Mesenteric fat pad (tissue), 1 donor: ENCODE results near the gene BICD2. TPM values are rescaled to one million over a fixed set of nuclear protein-coding genes. Genes with fewer than 3 reads are reported as not detected.
A peak's percentile ranks its signal among the peaks of the same experiment; 100 is the strongest.

Source experiments
- DNase-seq: peaks from one replicate; pipeline ENCODE4 v3.0.0-alpha.2; 2020; ENCODE audit warnings: low spot score
- total RNA-seq: library from RNA; stranded (reverse); fragmentation: NEBNext Ultra II Directional; extraction: Animal tissue kit (Norgen Biotek cat#: 25700); gene quantifications from one replicate; pipeline ENCODE4 v1.2.1, GENCODE V29; 2021
- donor health status: DM: yes; HTN: yes; CAD: no.

Gene BICD2
- total RNA-seq, 1 donor from 2014 or later: 34.8 TPM

- DNase-seq: peak; percentile 81
Measured at GRCh38 chr9:92728831-92729734, 35.5 kb downstream of the BICD2 start.

- peak; percentile 83 for DNase-seq
Measured at GRCh38 chr9:92727716-92728700, 36.6 kb downstream of the BICD2 start.

- no peak for DNase-seq
Measured at GRCh38 chr9:92726971-92727715, 37.5 kb downstream of the BICD2 start.

GRCh38 chr9:92726348-92726747 is 38.3 kb downstream of the BICD2 start:
- DNase-seq: no peak

- no peak for DNase-seq
Measured at GRCh38 chr9:92725766-92726165, 38.9 kb downstream of the BICD2 start.

GRCh38 chr9:92725266-92725545 is 39.4 kb downstream of the BICD2 start:
- DNase-seq: peak; percentile 87

- DNase-seq: peak; percentile 55
Measured at GRCh38 chr9:92724528-92725265, 39.9 kb downstream of the BICD2 start.

GRCh38 chr9:92723801-92724323 is 40.8 kb downstream of the BICD2 start:
- no peak for DNase-seq

- DNase-seq: no peak
Measured at GRCh38 chr9:92723299-92723625, 41.4 kb downstream of the BICD2 start.

- DNase-seq: no peak
Measured at GRCh38 chr9:92722386-92723298, 42.0 kb downstream of the BICD2 start.

- DNase-seq: no peak
Measured at GRCh38 chr9:92721548-92721947, 43.1 kb downstream of the BICD2 start.

GRCh38 chr9:92720807-92721535 is 43.7 kb downstream of the BICD2 start:
- DNase-seq: no peak

- DNase-seq: no peak
Measured at GRCh38 chr9:92720209-92720765, 44.3 kb downstream of the BICD2 start.

- no peak for DNase-seq
Measured at GRCh38 chr9:92719028-92719647, 45.5 kb downstream of the BICD2 start.

- DNase-seq: no peak
Measured at GRCh38 chr9:92718086-92719001, 46.3 kb downstream of the BICD2 start.

- no peak for DNase-seq
Measured at GRCh38 chr9:92717201-92718085, 47.2 kb downstream of the BICD2 start.
